Measurements from ENCODE around the gene CCDC27.
"Not testable (repeated sequence)": the region's sequence is repeated elsewhere in the genome, so short reads cannot be mapped to it uniquely, and the experiment has no call there.

The CCDC27 gene

GRCh38 chr1:3746389-3746829 is 5.8 kb upstream of the CCDC27 start:
- ATAC-seq (replicated peaks): no peak
- peaks cover 22 to 23% of the 10 kb centered on the region in 2 donors for H3K4me1 Mint-ChIP-seq (ENCODE audit: low read depth in 2 of 2)
- peak overlapping the region; percentile 73 for H3K4me3 Mint-ChIP-seq
- peaks cover 9% of the 10 kb centered on the region for H3K36me3 Mint-ChIP-seq (ENCODE audit: insufficient read depth)
- H3K27ac Mint-ChIP-seq: peak overlapping the region; percentile 38 to 82
- H3K27me3 Mint-ChIP-seq: peaks cover 4 to 7% of the 10 kb centered on the region in 2 donors
- DNase-seq: no peak
- H3K9me3 Mint-ChIP-seq: peaks cover 0 to 2% of the 10 kb centered on the region in 2 donors

- Mint-ChIP-seq H3K4me1 (ENCODE audit: low read depth in 2 of 2) (peaks cover 22 to 23% of the 10 kb centered on the region in 2 donors), H3K9me3 (peaks cover 0 to 2% of the 10 kb centered on the region in 2 donors), H3K27ac (peak overlapping the region; percentile 38 to 82), H3K27me3 (peaks cover 4 to 9% of the 10 kb centered on the region in 2 donors), H3K4me3 (peak overlapping the region; percentile 73), H3K36me3 (ENCODE audit: insufficient read depth) (peaks cover 9% of the 10 kb centered on the region)
- DNase-seq: peak; percentile 66 to 76 (median 73)
- peak; percentile 94 for ATAC-seq (replicated peaks)
These were observed 5.3 kb upstream of the CCDC27 start for GRCh38 chr1:3746830-3747521.

DNA sequence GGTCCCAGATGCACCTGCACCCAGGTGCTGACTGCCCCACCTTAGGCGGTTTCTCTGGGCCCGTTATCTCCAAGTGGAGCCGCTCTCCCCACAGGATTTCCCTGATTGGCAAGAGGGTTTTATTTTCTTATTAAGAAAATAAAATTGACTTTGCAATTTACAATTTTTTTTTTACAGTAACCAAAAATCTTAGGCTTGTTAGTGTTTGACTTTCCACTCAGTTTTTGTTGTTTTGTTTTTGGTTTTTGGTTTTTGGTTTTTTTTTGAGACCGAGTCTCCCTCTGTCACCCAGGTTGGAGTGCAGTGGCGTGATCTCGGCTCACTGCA is 4.8 kb upstream of the CCDC27 start:
- Mint-ChIP-seq H3K27ac (peak overlapping the region in 1 of 2 donors; percentile 82), H3K9me3 (peaks cover 0 to 2% of the 10 kb centered on the region in 2 donors), H3K4me1 (ENCODE audit: low read depth in 2 of 2) (peaks cover 22 to 23% of the 10 kb centered on the region in 2 donors), H3K4me3 (peak overlapping the region; percentile 73), H3K36me3 (ENCODE audit: insufficient read depth) (peaks cover 9% of the 10 kb centered on the region), H3K27me3 (peaks cover 4 to 14% of the 10 kb centered on the region in 2 donors)
- DNase-seq (no peak), ATAC-seq (replicated peaks) (no peak)

- DNase-seq: no peak
- Mint-ChIP-seq H3K4me3 (peak overlapping the region; percentile 73), H3K9me3 (peaks cover 0 to 2% of the 10 kb centered on the region in 2 donors), H3K27ac (peak overlapping the region in 1 of 2 donors; percentile 82), H3K4me1 (ENCODE audit: low read depth in 2 of 2) (peaks cover 22 to 23% of the 10 kb centered on the region in 2 donors), H3K36me3 (ENCODE audit: insufficient read depth) (peaks cover 9% of the 10 kb centered on the region), H3K27me3 (peaks cover 4 to 18% of the 10 kb centered on the region in 2 donors)
- ATAC-seq (replicated peaks): no peak
These were observed 4.3 kb upstream of the CCDC27 start for GRCh38 chr1:3747903-3748302.

DNA sequence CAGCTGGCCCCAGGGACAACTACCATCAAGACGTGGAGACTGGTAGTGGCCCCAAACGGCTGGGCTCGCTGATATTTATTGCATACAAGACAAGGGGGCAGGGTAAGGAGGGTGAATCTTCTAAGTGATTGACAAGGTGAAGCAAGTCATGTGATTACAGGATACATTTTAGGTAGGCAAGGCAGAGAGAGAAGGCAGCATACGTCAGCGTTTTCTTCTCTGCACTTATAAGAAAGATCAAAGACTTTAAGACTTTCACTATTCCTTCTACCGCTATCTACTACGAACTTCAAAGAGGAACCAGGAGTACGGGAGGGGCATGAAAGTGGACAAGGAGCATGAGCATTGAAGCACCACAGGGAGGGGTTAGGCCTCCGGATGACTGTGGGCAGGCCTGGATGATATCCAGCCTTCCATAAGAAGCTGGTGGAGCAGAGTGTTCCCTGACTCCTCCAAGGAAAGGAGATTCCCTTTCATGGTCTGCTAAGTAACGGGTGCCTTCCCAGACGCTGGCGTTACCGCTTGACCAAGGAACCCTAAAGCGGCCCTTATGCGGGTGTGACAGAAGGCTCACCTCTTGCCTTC is 3.8 kb upstream of the CCDC27 start:
- not testable (repeated sequence) for ATAC-seq (replicated peaks); H3K27ac Mint-ChIP-seq; DNase-seq; H3K36me3 Mint-ChIP-seq (ENCODE audit: insufficient read depth); H3K9me3 Mint-ChIP-seq
- Mint-ChIP-seq H3K4me1 (ENCODE audit: low read depth in 2 of 2) (peaks cover 20 to 22% of the 10 kb centered on the region in 2 donors), H3K4me3 (peak overlapping the region; percentile 73), H3K27me3 (peaks cover 4 to 18% of the 10 kb centered on the region in 2 donors)

GRCh38 chr1:3749512-3749911 is 2.7 kb upstream of the CCDC27 start:
- peaks cover 4 to 18% of the 10 kb centered on the region in 2 donors for H3K27me3 Mint-ChIP-seq
- no peak for ATAC-seq (replicated peaks)
- no peak overlapping the region for H3K4me3 Mint-ChIP-seq
- H3K36me3 Mint-ChIP-seq (ENCODE audit: insufficient read depth): peaks cover 9% of the 10 kb centered on the region
- no peak for DNase-seq
- peaks cover 20 to 22% of the 10 kb centered on the region in 2 donors for H3K4me1 Mint-ChIP-seq (ENCODE audit: low read depth in 2 of 2)
- peaks cover 0 to 2% of the 10 kb centered on the region in 2 donors for H3K9me3 Mint-ChIP-seq
- H3K27ac Mint-ChIP-seq: no peak overlapping the region

- DNase-seq (no peak), ATAC-seq (replicated peaks) (no peak)
- peaks cover 0 to 1% of the 10 kb centered on the region in 2 donors for H3K9me3 Mint-ChIP-seq
- no peak overlapping the region for H3K4me3 Mint-ChIP-seq
- H3K36me3 Mint-ChIP-seq (ENCODE audit: insufficient read depth): peaks cover 7% of the 10 kb centered on the region
- peaks cover 4 to 27% of the 10 kb centered on the region in 2 donors for H3K27me3 Mint-ChIP-seq
- H3K27ac Mint-ChIP-seq: no peak overlapping the region
- H3K4me1 Mint-ChIP-seq (ENCODE audit: low read depth in 2 of 2): peaks cover 13 to 14% of the 10 kb centered on the region in 2 donors
These were observed 1.5 kb upstream of the CCDC27 start for GRCh38 chr1:3750741-3751140.

- H3K9me3 Mint-ChIP-seq: no peaks in the 10 kb centered on the region
- peaks cover 4 to 47% of the 10 kb centered on the region in 2 donors for H3K27me3 Mint-ChIP-seq
- no peak overlapping the region for H3K27ac Mint-ChIP-seq
- no peak for ATAC-seq (replicated peaks)
- no peak for DNase-seq
- H3K36me3 Mint-ChIP-seq (ENCODE audit: insufficient read depth): no peaks in the 10 kb centered on the region
- H3K4me1 Mint-ChIP-seq (ENCODE audit: low read depth in 2 of 2): no peaks in the 10 kb centered on the region
- no peak overlapping the region for H3K4me3 Mint-ChIP-seq
These were observed 1.6 kb downstream of the CCDC27 start for GRCh38 chr1:3753656-3754454.

- peaks cover 22 to 66% of the 10 kb centered on the region in 2 donors for H3K27me3 Mint-ChIP-seq
- ATAC-seq (replicated peaks) (no peak), DNase-seq (no peak)
- no peaks in the 10 kb centered on the region for H3K4me1 Mint-ChIP-seq (ENCODE audit: low read depth in 2 of 2)
- H3K27ac Mint-ChIP-seq: no peak overlapping the region
- H3K36me3 Mint-ChIP-seq (ENCODE audit: insufficient read depth): no peaks in the 10 kb centered on the region
- H3K4me3 Mint-ChIP-seq: no peak overlapping the region
- no peaks in the 10 kb centered on the region for H3K9me3 Mint-ChIP-seq
These were observed 4.1 kb downstream of the CCDC27 start for GRCh38 chr1:3756394-3756793.

GRCh38 chr1:3759164-3759563 is 6.9 kb downstream of the CCDC27 start:
- Mint-ChIP-seq H3K9me3 (no peaks in the 10 kb centered on the region), H3K4me3 (no peak overlapping the region), H3K4me1 (ENCODE audit: low read depth in 2 of 2) (no peaks in the 10 kb centered on the region), H3K36me3 (ENCODE audit: insufficient read depth) (no peaks in the 10 kb centered on the region), H3K27ac (no peak overlapping the region), H3K27me3 (peaks cover 38 to 75% of the 10 kb centered on the region in 2 donors)
- ATAC-seq (replicated peaks): no peak
- DNase-seq: no peak

DNA sequence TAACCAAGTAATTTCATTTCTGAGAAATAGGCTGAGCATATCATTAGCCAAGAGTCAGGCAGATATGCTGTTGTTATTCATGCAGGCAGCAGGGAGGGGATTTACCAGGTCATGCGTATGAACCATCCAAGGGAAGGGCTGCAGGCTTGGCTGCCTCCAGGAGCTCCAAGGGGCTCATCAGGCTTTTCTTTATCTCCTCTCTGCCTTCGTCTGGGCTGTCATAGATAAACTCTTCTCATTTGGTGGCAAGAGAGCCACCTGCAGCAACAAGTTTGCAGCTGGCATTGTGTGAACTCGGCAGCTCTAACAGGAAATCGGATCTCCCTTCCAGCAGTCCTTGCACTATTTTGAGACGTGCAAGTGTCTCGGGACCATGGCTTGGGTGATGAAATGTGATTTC is 7.5 kb downstream of the CCDC27 start:
- H3K36me3 Mint-ChIP-seq (ENCODE audit: insufficient read depth): no peaks in the 10 kb centered on the region
- DNase-seq: no peak
- H3K27me3 Mint-ChIP-seq: peaks cover 42 to 78% of the 10 kb centered on the region in 2 donors
- no peak for ATAC-seq (replicated peaks)
- H3K4me3 Mint-ChIP-seq: no peak overlapping the region
- H3K27ac Mint-ChIP-seq: no peak overlapping the region
- H3K9me3 Mint-ChIP-seq: no peaks in the 10 kb centered on the region
- H3K4me1 Mint-ChIP-seq (ENCODE audit: low read depth in 2 of 2): no peaks in the 10 kb centered on the region

- ATAC-seq (replicated peaks): no peak
- DNase-seq: no peak
- Mint-ChIP-seq H3K27ac (no peak overlapping the region), H3K9me3 (no peaks in the 10 kb centered on the region), H3K4me3 (no peak overlapping the region), H3K27me3 (peaks cover 48 to 71% of the 10 kb centered on the region in 2 donors), H3K36me3 (ENCODE audit: insufficient read depth) (no peaks in the 10 kb centered on the region), H3K4me1 (ENCODE audit: low read depth in 2 of 2) (no peaks in the 10 kb centered on the region)
These were observed 9.2 kb downstream of the CCDC27 start for GRCh38 chr1:3761296-3762010.
